Fibroblast of pulmonary artery (primary cell): ENCODE data around the gene PHLDA1.
A peak's percentile ranks its signal among the peaks of the same experiment; 100 is the strongest.

Experiments used
- DNase-seq: peaks from one replicate; pipeline ENCODE4 v3.0.0-alpha.2; 2010; ENCODE audit warnings: low read depth
- H3K4me3 ChIP-seq: replicated peaks from 2 replicates; pipeline ENCODE4 v1.5.1; 2011; ENCODE audit warnings: low read depth, mild to moderate bottlenecking, control low read depth, low read length, moderate library complexity
- TF ChIP-seq, protein P1 (sequence below): IDR thresholded peaks from 2 replicates; pipeline ENCODE4 v1.5.1; 2011; ENCODE audit warnings: mild to moderate bottlenecking, control low read depth, low read length, inconsistent platforms; ENCODE audit errors: missing control alignments

PHLDA1 gene

DNA sequence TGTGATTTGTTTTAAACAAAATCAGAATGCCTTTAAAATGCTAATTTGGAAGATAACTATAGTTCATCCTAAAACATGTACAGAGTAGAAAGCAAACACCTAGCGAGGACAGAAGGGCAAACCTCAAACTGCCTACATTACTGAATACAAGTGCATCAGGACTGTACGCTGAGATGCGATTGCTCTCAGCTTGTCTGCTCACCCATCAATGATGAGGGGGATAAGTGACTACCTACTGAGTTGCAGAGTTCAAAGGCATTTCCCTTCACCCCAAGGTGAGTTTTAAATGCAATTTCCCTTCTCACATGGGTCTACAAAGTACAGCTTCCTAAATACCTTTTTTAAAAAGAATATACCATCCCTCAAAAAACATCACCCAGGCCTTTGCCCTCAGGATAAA, 52.9 kb downstream of the PHLDA1 start:
- no peak overlapping the region for H3K4me3 ChIP-seq
- DNase-seq, result no peak
- TF ChIP-seq, protein P1, sequence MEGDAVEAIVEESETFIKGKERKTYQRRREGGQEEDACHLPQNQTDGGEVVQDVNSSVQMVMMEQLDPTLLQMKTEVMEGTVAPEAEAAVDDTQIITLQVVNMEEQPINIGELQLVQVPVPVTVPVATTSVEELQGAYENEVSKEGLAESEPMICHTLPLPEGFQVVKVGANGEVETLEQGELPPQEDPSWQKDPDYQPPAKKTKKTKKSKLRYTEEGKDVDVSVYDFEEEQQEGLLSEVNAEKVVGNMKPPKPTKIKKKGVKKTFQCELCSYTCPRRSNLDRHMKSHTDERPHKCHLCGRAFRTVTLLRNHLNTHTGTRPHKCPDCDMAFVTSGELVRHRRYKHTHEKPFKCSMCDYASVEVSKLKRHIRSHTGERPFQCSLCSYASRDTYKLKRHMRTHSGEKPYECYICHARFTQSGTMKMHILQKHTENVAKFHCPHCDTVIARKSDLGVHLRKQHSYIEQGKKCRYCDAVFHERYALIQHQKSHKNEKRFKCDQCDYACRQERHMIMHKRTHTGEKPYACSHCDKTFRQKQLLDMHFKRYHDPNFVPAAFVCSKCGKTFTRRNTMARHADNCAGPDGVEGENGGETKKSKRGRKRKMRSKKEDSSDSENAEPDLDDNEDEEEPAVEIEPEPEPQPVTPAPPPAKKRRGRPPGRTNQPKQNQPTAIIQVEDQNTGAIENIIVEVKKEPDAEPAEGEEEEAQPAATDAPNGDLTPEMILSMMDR, result no peak

DNA sequence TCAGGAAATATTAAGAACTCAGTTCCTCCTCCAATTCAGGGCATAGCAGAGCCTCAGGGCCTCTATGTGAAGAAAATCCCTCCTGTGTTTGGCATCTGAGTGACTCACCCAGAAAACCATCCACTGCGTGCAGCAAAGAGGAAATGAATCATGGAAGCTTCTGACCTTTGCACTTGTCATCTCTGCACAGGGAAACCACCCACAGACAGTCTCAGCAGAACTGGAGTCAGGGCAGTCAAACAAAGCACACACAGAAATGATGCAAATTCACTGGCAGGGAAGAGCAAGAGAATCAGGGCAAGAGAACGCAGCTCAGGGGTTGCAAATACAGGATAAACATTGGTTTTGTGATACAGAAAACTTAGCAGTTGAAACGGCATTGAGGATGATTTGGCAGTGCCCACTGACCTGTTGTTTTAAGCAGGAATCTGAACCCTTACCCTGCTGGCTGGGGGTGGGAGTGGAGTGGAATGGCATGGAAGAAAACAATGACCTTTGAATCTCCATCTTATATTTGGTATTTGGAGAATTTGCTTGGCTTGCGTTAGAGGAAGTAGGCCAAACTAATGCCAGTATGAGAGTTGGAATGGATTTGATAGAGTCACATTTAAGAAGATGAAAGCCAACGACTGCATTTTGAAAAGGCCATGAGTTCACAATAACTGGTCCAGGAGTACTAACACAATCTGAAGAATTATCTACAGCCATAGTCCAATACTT, 53.5 kb downstream of the PHLDA1 start:
- peak; percentile 100 for DNase-seq
- H3K4me3 ChIP-seq, result no peak overlapping the region
- TF ChIP-seq, protein P1, result no peak

- TF ChIP-seq, protein P1, result no peak
- DNase-seq, result no peak
- H3K4me3 ChIP-seq, result no peak overlapping the region
Observed at GRCh38 chr12:75977590-75977951, 54.0 kb downstream of the PHLDA1 start.

DNA sequence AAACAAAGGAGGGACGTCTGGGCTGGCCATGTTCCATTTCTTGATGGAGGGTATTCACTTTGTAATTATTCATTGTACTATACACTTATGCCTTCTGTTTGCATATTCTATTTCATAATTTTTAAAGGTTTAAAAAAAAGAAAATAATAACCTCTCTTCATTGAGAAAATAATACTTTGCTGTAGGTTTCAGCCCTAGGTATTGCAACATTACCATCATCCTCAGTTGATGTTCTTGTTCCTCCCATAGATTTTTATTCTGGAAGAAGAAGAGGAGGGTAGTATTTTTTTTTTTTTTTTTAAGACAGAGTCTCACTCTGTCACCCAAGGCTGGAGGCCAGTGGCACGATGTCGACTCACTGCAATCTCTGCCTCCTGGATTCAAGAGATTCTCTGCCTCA, 54.7 kb downstream of the PHLDA1 start:
- DNase-seq, result no peak

DNA sequence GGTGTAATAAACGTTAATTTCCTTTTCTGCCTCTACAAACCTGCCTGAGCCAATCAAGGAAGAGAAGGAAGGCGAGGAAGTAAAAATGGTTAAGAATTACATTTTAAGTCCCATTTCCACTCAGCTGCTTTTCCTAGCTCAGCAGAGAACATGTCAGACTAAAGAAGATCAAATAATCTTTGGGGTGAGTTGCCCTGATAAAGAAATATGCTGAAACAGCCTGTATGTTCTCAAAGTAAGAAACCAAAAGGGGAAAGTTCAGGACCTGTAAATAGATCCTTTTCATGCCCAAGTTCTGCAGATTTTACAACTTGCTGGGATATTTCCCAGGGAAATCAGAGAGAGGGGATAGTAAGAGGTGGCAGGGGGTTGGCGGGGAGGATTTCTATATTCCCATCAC, 55.5 kb downstream of the PHLDA1 start:
- TF ChIP-seq, protein P1, result no peak
- DNase-seq, result no peak
- H3K4me3 ChIP-seq, result no peak overlapping the region

More for the DNA sequence above, 54.7 kb downstream of the PHLDA1 start:
- H3K4me3 ChIP-seq, result no peak overlapping the region
- TF ChIP-seq, protein P1, result no peak

- no peak overlapping the region for H3K4me3 ChIP-seq
- TF ChIP-seq, protein P1, result no peak
- no peak for DNase-seq
Observed at GRCh38 chr12:75975702-75976101, 55.9 kb downstream of the PHLDA1 start.
